A673 (cell line): ENCODE measurements around the gene SERTAD1.
"Not testable (repeated sequence)": the region's sequence is repeated elsewhere in the genome, so short reads cannot be mapped to it uniquely, and the experiment has no call there.

Experiments used
- CTCF ChIP-seq: fragments of 300-800, 200-600 bp; sonication (generic); conservative IDR thresholded peaks from 2 replicates; pipeline ENCODE4 v1.5.1; 2017; ENCODE audit warnings: low read depth, mild to moderate bottlenecking, antibody characterized with exemption, low read length, moderate library complexity, mixed read lengths
- EZH2 ChIP-seq: fragments of 200-600 bp; sonication (generic); IDR thresholded peaks from 2 replicates; pipeline ENCODE4 v1.6.1; 2017; ENCODE audit warnings: borderline replicate concordance, low read depth, mild to moderate bottlenecking, mixed read lengths, antibody characterized with exemption, low read length; ENCODE audit not compliant: poor library complexity, severe bottlenecking

GRCh38 chr19:40428197-40428596, 2.4 kb upstream of the SERTAD1 start:
- TF ChIP-seq CTCF, EZH2: not testable (repeated sequence)
